SK-MEL-5 (cell line): ENCODE results near the gene CDH22. TPM values are rescaled to one million over a fixed set of nuclear protein-coding genes. Genes with fewer than 3 reads are reported as not detected.
A peak's percentile ranks its signal among the peaks of the same experiment; 100 is the strongest.

Source experiments
- DNase-seq: peaks from one replicate; pipeline ENCODE4 v3.0.0-alpha.2; 2016; ENCODE audit warnings: low read depth, low spot score
- in situ Hi-C: cut with HindIII; loops from 2 replicates; pipeline ENCODE4 v1.10.0; 2016; ENCODE audit warnings: low sequenced_read_pairs, high pct_unique_total_duplicates, low pct_unique_long_range_greater_than_20kb
- total RNA-seq: library from RNA; depleted of rRNA; stranded (reverse); fragments of >200 nt; shearing (Covaris generic); gene quantifications from 2 replicates; pipeline ENCODE4 v1.2.3, GENCODE V29; 2014

Gene CDH22
- total RNA-seq, 1 experiment from 2014 or later = not detected

DNA sequence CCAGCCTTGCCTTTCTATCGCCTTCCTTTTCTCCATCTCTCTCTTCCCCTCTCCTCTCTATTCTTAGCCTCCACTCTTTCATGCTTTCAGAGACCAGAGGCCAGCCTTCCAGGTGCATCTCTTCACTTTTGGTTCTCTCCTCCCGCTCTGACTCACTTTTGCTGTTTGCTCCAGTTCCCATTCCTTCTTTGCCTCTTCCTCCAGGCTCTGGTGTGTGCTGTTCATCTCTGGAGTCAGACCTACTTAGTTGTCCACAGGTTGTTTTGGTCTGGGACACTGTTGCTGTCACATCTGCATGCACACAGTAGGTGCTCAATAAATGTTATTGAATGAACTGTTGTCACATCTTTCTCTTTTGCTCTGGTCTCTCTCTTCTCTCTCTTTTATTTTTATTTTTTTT is 1.6 kb upstream of the CDH22 start:
- in situ Hi-C loops = no loop called here
- DNase-seq = no peak

GRCh38 chr20:46307999-46308257 is 370 bp downstream of the CDH22 start:
- no peak for DNase-seq
- in situ Hi-C loops = no loop called here

DNA sequence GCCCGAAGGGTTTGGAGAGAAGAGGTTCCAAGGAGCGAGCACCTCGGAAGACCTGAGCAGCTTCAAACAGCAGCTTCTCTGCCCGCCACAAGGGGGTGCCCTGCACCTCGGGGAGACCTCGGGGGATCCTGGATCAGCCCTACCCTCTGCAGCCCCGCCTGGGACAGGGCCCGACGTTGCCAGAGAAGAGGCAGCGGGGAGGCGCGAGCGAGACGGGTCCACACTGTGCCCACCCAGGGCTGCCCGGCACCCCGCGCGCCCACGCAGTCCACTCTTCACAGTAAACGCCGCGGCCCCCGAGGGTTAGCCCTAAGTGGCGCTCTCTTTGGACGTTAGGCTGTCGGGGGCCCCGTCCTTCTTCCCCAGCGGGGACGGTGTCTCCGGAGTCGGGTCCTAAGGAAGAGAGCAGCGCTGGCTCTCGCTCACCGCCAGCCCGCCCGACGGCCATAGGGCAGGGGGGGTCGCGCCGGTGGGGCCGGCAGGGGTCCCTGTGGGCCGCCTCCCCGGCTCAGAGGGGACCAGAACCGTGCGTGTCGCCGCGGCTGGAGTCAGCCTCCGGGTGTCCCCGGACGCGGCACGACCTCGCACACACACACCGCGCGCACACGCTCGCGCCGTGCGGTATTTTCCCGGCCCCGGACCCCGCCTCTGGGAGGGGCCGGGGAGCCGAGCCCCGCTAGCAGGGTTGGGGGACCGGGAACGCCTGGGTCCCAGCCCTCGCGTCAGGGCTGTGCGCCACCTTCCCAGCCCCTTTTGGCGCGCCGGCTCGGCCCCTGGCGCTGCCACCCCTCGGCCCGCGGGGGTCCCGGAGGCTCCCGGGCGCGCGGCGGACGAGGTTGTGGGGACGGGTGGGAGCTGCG is 929 bp downstream of the CDH22 start:
- peak; percentile 66 for DNase-seq
- in situ Hi-C loops = no loop called here

DNA sequence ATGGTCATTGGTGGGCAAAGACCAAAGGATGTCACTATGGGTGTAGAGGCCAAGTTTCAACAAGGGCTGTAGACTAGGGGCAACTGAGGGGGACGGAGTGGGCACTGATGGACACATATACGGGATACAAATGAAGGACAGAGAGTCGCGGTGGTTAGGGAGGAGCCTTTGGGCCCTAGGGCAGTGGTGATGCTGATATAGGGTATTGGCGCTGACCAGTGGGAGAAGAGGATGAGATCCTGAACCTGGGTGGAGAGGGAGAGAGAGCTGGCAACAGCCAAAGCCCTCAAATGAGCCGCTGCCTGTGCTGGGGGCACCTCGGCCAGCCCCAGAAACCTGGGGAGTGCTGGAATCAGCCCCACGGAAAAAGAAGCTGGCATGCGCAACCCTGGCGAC is 1.6 kb downstream of the CDH22 start:
- DNase-seq = no peak
- in situ Hi-C loops = no loop called here

GRCh38 chr20:46305973-46306360 is 2.3 kb downstream of the CDH22 start:
- in situ Hi-C loops = no loop called here
- DNase-seq = no peak

GRCh38 chr20:46305331-46305972 is 2.8 kb downstream of the CDH22 start:
- no peak for DNase-seq
- in situ Hi-C loops = no loop called here

- in situ Hi-C loops = no loop called here
Measured at GRCh38 chr20:46304852-46305251, 3.4 kb downstream of the CDH22 start.

GRCh38 chr20:46304361-46304760 is 3.9 kb downstream of the CDH22 start:
- no peak for DNase-seq
- in situ Hi-C loops = no loop called here

More at GRCh38 chr20:46304852-46305251, 3.4 kb downstream of the CDH22 start:
- DNase-seq = no peak

DNA sequence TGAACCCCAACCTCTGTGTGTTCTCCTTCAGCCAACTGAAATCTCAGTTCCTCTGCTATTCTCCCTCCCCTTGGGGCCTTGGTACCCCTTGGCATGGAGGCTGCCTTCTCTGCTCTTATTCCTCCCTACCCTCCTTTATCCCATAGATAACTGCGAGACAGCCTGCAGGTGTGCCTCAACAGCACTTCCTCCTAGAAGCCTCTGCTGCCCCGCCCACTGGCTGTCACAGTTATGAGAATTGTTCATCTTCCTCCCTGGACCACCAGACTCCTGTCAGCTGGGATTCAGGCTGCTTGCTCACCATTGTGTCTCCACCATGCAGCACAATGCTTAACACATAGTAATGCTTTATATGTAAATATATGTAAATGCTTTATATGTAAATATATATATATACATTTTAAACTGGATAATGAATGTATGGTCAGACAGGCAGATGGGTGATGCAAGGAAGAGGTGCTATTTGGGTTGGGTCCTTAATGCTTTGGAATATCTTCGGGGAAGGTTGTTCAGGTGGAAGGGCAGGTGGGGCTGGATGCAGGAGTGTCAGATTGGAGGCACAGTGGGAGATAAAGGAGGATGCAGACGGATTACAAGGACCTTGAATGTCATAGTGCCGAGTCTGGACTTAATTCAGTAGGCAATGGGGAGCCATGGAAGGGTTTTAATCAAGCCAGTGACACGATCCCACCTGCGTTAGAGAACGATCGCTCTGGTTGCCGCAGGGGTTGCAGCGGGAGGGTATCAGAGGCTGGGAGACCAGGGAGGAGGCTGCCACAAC is 4.9 kb downstream of the CDH22 start:
- DNase-seq = no peak
- in situ Hi-C loops = no loop called here

GRCh38 chr20:46302106-46302505 is 6.2 kb downstream of the CDH22 start:
- in situ Hi-C loops = no loop called here
- DNase-seq = no peak

DNA sequence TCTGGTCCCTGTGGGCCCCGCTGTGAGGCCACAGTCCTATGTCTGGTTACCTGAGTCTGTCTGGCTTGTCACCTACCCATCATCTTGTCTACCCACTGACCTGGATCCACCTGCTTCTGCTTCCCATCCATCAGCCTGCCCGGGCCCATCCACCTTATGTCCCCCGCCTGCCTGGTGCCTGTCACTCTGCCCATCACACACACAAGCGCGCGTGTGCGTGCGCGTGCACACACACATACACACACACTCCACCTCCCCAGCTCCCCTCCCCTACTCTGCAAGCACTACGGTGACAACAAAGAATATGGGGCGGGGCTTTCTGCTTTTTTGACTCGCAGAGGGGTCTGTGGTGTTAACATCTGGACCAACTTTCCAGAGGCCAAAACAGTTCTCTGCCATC is 8.0 kb downstream of the CDH22 start:
- no peak for DNase-seq
- in situ Hi-C loops = no loop called here

DNA sequence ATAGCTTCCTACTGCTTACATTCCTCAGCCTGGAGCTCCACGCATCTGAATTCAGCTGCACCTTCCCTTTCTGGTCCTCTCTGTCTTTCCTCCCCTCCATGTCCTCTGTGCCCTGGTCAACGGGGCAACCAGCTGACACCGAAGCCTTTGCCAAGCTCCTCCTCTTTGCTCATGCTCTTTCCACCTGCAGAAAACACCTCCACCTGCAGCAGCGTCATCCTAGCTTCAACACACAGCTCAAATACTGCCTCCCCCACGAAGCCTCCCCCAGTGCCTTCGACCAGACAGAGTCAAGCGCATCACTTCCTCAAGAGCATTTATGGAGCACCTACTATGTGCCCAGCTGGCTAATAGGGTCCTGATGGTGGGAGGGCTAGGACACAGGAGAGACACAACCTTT is 9.2 kb downstream of the CDH22 start:
- in situ Hi-C loops = no loop called here
- no peak for DNase-seq

GRCh38 chr20:46298374-46298773 is 9.9 kb downstream of the CDH22 start:
- in situ Hi-C loops = no loop called here

GRCh38 chr20:46296526-46297250 is 11.6 kb downstream of the CDH22 start:
- in situ Hi-C loops = no loop called here
- DNase-seq = no peak

More at GRCh38 chr20:46298374-46298773, 9.9 kb downstream of the CDH22 start:
- no peak for DNase-seq

- in situ Hi-C loops = no loop called here
- DNase-seq = peak; percentile 33
Measured at GRCh38 chr20:46293084-46293483, 15.2 kb downstream of the CDH22 start.

DNA sequence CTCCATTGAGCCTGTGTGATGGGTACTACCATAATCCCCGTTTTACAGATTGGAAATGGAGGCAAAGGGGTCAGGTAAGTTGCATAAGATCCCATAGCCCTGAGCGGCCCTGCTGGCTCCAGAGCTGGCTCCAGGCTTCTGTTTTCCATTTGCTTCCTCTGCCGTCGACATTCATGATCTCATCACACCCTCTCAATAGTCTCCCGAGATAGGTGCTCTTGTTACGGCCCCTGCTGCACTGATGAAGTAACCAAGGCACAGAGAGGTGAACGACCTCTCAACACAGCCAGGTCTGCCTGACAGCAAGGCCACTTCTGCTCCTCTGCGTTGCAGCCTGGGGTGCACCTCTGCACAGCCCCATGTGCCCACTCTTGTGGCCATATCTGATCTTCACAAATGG is 16.9 kb downstream of the CDH22 start:
- no peak for DNase-seq

GRCh38 chr20:46289432-46289831 is 18.9 kb downstream of the CDH22 start:
- in situ Hi-C loops = no loop called here
- DNase-seq = no peak

More for the DNA sequence above, 16.9 kb downstream of the CDH22 start:
- in situ Hi-C loops = no loop called here

DNA sequence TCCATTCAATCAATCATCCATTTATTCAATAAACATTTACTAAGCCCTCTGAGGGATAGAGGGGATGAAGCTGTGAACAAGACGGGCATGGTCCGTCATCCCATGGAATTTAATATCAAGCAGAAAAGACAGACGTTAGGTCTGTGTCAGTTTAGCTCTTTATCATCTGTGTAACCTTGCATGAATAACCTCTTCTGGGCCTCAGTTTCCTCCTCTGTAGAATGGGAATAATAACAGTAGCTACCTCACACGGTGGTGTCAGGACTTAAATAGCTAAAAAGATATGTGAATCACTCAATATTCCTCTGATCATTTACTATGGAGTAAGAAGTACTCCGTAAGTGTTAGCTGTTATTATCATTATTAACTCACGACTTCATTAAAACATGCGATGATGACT is 21.3 kb downstream of the CDH22 start:
- in situ Hi-C loops = no loop called here
- DNase-seq = no peak
